Ramos (cell line): ENCODE results near the gene SLC25A41.
"Not testable (repeated sequence)": the region's sequence is repeated elsewhere in the genome, so short reads cannot be mapped to it uniquely, and the experiment has no call there.

Experiments
- in situ Hi-C: fragments of 300-500 bp; cut with MboI; formaldehyde crosslinking; loops from one replicate; pipeline ENCODE4 v1.14.3; 2022; ENCODE audit warnings: low sequenced_read_pairs; ENCODE audit not compliant: unreplicated experiment

Gene SLC25A41

DNA sequence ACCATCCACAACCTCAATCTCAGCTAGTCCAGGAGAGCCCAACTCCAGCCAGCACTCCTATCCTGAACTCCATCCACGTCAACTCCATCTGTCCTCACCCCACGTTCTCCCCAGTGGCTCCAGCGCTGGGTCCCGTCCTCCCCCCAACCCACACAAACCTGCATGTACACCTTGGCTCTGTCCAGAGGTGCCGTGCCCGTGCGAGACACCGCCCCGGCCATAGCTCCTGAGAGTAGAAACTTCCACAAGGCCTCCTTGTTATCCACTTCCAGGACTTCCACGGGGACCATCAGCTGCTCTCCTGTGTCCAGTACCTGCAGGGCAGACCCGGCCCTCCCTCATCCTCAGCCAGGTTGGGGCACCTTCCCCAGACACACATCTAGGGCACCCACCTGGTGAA is 1.7 kb downstream of the SLC25A41 start:
- in situ Hi-C loops, result no loop called here

- in situ Hi-C loops, result no loop called here
These were observed 3.9 kb downstream of the SLC25A41 start for GRCh38 chr19:6429419-6430221.

GRCh38 chr19:6428692-6429418 is 4.7 kb downstream of the SLC25A41 start:
- in situ Hi-C loops, result not testable (repeated sequence)

- in situ Hi-C loops, result no loop called here
These were observed 6.4 kb downstream of the SLC25A41 start for GRCh38 chr19:6427131-6427530.

DNA sequence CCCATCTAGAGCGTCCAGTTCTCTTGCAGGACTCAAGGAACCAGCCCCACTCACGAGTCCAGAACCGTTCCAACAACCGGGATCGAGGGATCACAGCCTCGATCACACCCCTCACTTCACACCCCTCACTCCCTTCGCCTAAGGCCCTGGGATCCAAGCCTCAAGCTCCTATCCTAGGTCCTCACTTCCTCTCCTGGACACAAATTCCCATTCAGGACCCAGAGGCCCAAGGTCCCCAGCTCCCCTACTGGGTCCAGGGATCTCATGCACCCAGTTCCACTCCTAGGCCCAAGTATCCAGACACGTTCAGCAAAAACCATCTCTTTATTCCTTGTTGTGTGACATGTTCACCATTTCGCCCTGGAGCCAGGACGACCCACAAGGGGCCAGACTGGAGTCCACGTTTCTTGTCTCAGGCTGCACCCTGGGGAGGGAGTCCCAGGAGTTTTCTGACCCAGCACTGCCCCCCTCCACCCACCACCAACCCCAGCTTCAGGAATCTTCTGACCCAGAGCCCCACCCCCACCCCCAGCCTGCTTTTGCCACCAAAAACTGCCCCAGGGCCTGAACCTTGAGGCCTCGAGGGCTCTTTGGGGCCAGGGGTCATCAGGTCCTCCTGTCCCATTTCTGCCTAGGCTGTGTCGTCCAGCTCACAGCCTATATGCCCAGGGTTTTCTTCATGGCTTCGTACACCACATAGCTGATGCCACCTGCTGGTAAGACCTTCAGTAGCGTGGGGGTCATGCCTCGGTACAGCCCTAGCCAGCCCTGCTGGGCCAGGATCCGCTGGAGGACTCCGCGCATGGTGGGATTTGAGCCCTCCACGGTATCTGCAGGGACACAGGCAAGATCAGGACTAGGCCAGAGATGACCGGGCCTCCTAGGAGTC is 7.6 kb downstream of the SLC25A41 start:
- in situ Hi-C loops, result no loop called here

DNA sequence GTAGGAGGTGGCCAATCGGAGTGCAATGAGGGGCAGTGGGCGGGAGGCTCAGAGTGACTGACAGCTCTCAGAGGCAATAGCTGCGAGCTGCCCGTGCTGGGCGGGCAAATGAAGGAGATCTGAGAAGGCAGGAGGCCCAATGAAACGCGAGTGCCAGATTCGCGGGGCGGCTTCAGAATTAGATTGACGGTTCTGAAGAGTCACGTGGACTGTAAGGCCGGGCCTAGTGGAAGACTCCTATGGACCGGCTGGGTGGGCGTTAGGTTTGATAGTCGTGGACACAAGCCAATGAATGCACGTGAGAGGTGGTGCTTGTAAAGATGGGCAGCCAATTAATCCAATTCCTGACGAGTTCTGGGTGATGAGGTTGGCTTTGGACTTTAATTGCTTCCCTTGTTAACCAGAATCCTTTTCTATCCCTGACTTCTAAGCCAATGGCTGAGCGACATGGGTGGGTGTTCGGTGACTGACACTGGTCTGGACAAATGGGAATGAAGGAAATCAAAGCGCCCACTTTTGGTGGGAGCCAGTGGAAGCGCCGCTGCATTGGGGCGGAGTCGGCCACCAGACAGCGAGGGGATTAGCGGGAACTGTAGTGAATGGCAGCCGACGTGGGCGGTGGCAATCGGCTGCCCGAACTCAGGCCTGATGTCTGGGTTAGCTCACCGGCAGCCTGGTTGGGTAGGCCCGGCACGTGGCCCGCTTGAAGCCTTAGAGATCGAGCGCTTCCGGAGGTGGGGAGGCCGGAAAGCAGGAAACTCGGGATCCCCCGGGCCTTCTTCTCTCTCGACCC is 8.4 kb downstream of the SLC25A41 start:
- in situ Hi-C loops, result no loop called here

DNA sequence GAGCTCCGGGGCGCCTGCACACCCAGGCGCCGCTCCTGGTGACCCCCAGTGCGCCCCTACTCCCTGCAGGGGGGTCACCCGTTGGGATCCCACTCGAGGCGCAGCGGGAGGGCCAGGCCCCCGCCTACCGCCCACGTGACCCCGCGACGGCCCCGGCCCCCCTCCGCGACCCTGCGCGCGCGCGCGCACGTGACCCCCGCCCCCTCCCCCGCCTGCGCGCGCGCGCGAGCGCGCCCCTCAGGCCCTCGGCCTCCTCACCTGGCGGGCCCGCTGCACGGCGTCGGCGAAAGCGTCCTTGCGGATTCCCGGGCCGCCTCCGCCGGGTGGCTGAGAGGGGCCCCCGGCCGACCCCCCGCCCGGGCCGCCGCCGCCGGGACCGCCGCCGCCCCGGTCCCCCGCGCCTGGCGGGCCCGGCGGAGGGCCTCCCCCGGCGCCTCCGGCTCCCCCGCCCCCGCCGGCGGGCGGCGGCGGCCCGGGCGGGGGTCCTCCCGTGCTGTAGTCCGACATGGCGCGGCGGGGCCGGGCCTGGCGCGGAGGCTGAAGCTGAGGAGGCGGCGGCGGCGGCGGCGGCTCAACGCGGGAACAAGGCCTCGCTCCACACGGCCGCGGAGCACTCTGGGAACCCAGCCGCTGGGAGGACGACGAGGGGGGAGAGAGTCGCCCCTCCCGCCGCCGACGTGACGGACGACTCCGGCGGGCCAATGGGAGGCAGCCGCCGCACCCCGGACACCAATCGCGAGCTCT is 9.2 kb downstream of the SLC25A41 start, which contains the start of gene KHSRP:
KHSRP (minus strand) TSS at position 617 of the 744 bp plus-strand sequence; CDS start at position 507, 110 bp downstream.
- in situ Hi-C loops, result no loop called here

DNA sequence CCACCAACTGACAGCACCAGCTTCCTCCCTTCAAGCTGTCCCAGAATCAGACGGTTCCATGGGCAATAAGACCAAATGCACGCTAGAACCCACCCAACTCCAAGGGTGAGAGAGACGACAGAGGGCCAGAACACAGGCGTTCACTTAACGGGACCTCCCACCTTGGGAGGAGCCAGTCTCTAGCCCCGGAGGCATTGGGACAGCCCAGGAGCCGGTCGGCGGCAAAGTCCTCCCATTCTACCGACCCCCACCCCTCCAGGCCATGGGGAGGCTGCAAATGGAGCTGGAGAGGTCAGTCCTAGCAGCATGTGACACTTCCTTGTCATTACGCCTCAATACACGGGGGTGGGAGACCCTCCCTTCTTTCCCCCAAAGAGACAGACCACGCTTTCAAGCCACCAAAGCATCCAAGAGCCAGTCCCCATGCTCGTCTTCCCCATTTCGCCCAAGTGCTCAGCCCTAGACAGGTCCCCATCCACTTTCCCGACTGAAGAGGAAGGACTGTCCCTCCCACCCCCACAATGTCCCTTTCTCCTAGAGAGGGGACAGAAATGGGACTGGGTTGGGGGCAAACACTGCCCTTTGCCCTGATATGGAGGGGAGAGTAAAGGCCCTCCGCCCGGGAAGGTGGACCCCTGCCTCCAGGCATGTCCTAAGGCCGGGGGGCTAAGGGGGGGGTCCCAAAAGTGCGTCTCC is 9.9 kb downstream of the SLC25A41 start:
- in situ Hi-C loops, result no loop called here

DNA sequence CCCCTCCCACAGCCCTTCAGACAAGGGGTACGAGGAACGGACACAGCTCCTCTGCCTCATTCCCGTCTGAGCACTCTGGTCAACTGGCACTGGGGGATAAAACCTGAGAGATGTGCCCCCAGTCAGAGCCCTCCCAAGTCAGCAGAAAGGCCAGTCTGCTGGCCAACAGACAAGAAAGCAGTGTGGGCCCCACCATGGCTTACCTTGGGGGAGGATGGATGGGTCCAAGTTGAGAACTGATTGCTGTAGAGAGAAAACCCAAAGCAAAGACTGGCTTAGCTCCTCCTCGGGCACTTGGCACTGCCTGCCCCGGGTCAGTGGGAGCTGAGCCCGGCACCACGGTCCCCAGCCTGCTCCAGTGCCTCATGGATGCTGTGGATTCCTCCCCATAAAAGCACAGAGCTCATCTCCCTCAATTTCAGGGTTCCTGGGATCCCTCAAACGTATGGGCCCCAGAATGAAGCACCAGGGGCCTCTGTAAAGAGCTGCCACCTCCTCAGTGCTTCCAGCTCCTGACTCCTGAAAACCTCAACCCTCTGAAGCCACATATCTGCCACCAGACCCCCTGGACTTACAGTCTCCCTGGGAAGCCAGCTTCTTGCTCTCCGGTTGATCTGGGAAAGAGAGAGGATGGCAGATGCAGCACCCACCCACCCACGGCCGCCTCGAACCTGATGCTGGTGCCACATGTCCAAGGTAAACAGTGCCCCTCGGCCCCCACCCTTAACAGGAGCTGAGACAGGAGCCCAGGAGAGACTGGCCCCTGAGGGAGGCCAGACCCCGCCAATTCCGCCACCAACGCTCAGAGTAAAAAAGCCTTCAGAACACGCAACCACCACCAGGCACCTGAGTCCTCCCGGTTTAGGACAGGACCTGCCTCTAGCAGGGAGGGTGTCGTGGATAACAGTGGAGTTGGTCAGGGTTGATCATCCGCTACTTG is 12.2 kb downstream of the SLC25A41 start:
- in situ Hi-C loops, result no loop called here

GRCh38 chr19:6418562-6418932 is 15.0 kb downstream of the SLC25A41 start:
- in situ Hi-C loops, result no loop called here

DNA sequence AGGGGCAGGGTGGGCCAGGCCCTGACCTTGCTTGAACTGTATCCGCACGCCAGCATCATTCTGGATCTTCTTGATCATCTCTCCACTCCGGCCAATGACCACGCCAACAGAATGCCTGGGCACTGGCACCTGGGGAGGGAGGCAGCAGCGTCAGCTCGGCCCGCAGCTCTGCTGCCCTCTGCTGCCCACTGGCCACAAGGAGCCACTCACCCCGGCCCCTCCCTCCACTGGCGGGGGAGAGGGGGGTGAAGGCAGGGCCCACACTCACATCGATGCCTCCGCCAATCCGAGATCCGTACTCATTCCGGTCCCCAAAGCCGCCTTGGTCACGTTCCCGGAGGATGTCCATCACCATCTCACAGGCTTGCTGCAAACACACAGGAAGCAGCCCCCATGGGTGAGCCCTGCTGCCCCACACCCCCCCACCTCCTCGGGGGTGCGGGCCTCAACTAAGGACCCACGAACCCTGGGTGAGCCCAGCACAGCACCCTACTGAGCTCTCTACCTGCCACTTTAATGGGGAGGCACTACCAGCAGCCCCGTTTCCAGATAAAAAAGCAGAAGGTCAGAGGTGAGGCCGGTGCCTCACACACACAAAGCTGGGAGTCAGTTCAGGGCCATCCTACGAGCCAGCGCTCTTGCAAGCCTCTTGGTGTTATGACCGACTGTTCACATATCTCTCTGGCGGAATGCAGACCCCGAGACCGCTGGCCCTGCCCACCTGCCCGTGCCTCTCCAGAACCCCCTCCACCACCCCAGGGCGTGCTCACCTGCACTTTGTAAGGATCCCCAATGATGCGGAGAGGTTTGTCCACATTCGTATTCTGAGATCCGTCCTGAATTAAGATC is 15.6 kb downstream of the SLC25A41 start:
- in situ Hi-C loops, result no loop called here

DNA sequence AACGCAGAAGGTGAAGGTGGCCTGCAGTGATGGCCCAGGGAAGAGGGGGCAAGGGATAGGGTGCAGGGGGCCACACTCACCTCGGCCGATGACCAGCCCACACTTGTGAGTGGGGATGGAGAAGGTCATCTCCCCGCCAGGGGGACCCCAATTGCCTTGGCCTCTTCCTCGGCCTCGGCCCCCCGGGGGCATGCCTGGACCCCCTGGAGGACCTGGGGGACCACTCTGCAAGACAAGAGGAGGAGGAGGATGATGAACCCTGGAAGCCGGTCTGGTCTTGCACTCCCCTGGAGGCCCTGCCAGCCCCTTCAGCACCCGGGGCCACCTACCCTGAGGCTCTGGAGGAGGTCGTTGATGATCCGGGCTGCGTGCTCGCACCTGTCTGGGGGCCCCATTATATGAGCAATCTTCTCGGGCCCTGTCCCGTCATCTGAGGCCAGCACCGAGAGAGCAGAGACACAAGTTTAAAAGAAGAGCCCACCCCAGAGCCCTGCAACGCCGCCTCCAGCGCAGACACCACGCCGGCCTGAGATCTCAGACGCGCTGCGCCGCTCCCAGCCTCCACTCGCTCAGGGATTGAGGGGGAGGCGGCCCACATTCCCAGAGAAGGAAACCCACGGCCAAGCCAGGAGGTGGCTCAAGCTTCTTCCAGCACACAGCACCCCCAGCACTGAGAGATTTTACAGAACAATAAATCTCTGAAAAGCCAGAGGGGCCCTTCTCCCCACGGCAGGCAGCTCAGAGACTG is 16.7 kb downstream of the SLC25A41 start:
- in situ Hi-C loops, result no loop called here

GRCh38 chr19:6415591-6416190 is 17.9 kb downstream of the SLC25A41 start:
- in situ Hi-C loops, result no loop called here

DNA sequence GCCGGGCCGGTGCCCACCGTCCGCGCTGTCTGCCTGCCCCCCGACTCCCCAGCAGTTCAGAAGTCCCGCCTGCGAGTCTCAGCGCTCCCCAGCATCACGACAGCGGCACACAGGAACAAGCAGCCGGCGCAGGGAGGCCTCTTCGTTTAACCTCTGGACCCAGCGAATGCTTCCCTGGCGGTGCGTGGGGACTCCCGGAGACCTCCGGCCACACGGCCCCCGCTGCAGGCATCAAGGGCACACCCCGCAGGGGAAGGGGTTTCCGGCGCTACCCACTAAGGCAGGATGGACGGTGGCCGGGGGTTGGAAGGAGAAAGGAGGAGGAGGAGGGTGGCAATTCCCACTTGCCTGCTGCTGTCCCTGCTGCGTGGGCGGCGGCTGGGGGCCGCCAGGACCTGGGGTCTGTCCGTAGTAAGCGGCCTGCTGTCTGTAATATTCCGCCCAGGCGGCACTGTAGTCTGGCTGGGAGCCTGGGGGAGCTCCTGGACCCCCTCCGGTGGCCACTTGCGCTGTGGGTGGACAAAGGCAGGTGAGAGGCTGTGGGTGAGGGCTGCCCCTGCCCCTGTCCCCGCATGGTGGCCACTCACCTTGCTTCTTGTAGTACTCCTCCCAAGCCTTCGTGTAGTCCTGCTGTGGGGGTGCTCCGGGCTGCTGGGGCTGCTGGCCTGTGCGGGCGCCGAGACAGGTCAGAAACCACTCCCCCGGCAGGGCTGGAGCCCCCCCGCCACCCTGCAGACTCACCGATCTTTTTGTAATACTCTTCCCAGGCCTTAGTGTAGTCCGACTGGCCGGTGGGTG is 18.6 kb downstream of the SLC25A41 start:
- in situ Hi-C loops, result no loop called here
